ENCODE measurements around the gene TAS2R5. TPM values are rescaled to one million over a fixed set of nuclear protein-coding genes. Genes with fewer than 3 reads are reported as not detected.
"Not testable (repeated sequence)": the region's sequence is repeated elsewhere in the genome, so short reads cannot be mapped to it uniquely, and the experiment has no call there.

The TAS2R5 gene
- total RNA-seq, 6 donors from 2014 or later = 1.3 to 8.4 (median 1.9) TPM

GRCh38 chr7:141785706-141786552, 4.1 kb upstream of the TAS2R5 start:
- peak in 1 of 2 donors; percentile 32 for DNase-seq
- H3K27ac ChIP-seq = no peak overlapping the region
- H3K4me3 ChIP-seq = no peak overlapping the region
- peaks cover 0 to 3% (median 0%) of the 10 kb centered on the region in 4 donors for H3K36me3 ChIP-seq
- ATAC-seq (ENCODE audit: low FRiP score in 2 of 2) = peak in 1 of 2 donors; percentile 68
- no peaks in the 10 kb centered on the region for H3K9me3 ChIP-seq
- TF ChIP-seq CTCF (IDR thresholded peaks at IDR 0.05) = peak in 5 of 6 experiments; percentile 21 to 62 (median 59)
- TF ChIP-seq POLR2A (IDR thresholded peaks at IDR 0.05) = no peak
- no peak for TF ChIP-seq POLR2AphosphoS5 (IDR thresholded peaks at IDR 0.05)
- peaks cover 0 to 5% (median 2%) of the 10 kb centered on the region in 4 donors for H3K4me1 ChIP-seq
- WGBS, 2 donors = 64% methylated on average over 13 of the region's 13 CpGs
- H3K27me3 ChIP-seq = no peaks in the 10 kb centered on the region

- H3K4me3 ChIP-seq = no peak overlapping the region
- DNase-seq (no peak), ATAC-seq (ENCODE audit: low FRiP score in 2 of 2) (no peak)
- H3K27me3 ChIP-seq = no peaks in the 10 kb centered on the region
- 52 to 53% methylated on average over 2 of the region's 2 CpGs for WGBS, 2 donors
- H3K27ac ChIP-seq = peak overlapping the region in 1 of 4 donors; percentile 9
- no peaks in the 10 kb centered on the region for H3K9me3 ChIP-seq
- H3K36me3 ChIP-seq = peaks cover 0 to 3% (median 0%) of the 10 kb centered on the region in 4 donors
- no peak for TF ChIP-seq CTCF (IDR thresholded peaks at IDR 0.05)
- TF ChIP-seq EP300 (IDR thresholded peaks at IDR 0.05) = no peak
- TF ChIP-seq POLR2AphosphoS5 (IDR thresholded peaks at IDR 0.05) = no peak
- no peak for TF ChIP-seq POLR2A (IDR thresholded peaks at IDR 0.05)
- peaks cover 0 to 5% (median 2%) of the 10 kb centered on the region in 4 donors for H3K4me1 ChIP-seq
Observed at GRCh38 chr7:141788296-141788695, 1.7 kb upstream of the TAS2R5 start.

GRCh38 chr7:141792526-141792925, 2.5 kb downstream of the TAS2R5 start:
- H3K4me3 ChIP-seq = no peak overlapping the region
- peaks cover 0 to 5% (median 2%) of the 10 kb centered on the region in 4 donors for H3K4me1 ChIP-seq
- peaks cover 0 to 3% (median 0%) of the 10 kb centered on the region in 4 donors for H3K36me3 ChIP-seq
- no peak for TF ChIP-seq EP300 (IDR thresholded peaks at IDR 0.05)
- TF ChIP-seq CTCF (IDR thresholded peaks at IDR 0.05) = no peak
- TF ChIP-seq POLR2AphosphoS5 (IDR thresholded peaks at IDR 0.05) = no peak
- ATAC-seq (ENCODE audit: low FRiP score in 2 of 2) (no peak), DNase-seq (no peak)
- no peak overlapping the region for H3K27ac ChIP-seq
- no peaks in the 10 kb centered on the region for H3K27me3 ChIP-seq
- 88 to 90% methylated on average over 2 of the region's 2 CpGs for WGBS, 2 donors
- H3K9me3 ChIP-seq = no peaks in the 10 kb centered on the region

- H3K36me3 ChIP-seq = no peaks in the 10 kb centered on the region
- TF ChIP-seq POLR2AphosphoS5 (IDR thresholded peaks at IDR 0.05) (no peak), EP300 (IDR thresholded peaks at IDR 0.05) (no peak), POLR2A (IDR thresholded peaks at IDR 0.05) (no peak)
- H3K9me3 ChIP-seq = peaks cover 16 to 30% (median 20%) of the 10 kb centered on the region in 4 donors
- no peak overlapping the region for H3K27ac ChIP-seq
- DNase-seq = no peak
- H3K4me1 ChIP-seq = no peaks in the 10 kb centered on the region
- no peak overlapping the region for H3K4me3 ChIP-seq
- H3K27me3 ChIP-seq = no peaks in the 10 kb centered on the region
- ATAC-seq (ENCODE audit: low FRiP score in 2 of 2) = no peak
- WGBS, 2 donors = 92 to 94% methylated on average over 1 of the region's 1 CpG
Observed at GRCh38 chr7:141820067-141820466, 30.1 kb downstream of the TAS2R5 start.

- peaks cover 16 to 30% (median 20%) of the 10 kb centered on the region in 4 donors for H3K9me3 ChIP-seq
- H3K27ac ChIP-seq; H3K4me3 ChIP-seq; H3K27me3 ChIP-seq; ATAC-seq (ENCODE audit: low FRiP score in 2 of 2); DNase-seq; H3K36me3 ChIP-seq; H3K4me1 ChIP-seq: not testable (repeated sequence)
Observed at GRCh38 chr7:141822432-141822831, 32.4 kb downstream of the TAS2R5 start.

GRCh38 chr7:141837683-141838082, 47.7 kb downstream of the TAS2R5 start:
- Histone ChIP-seq H3K4me3 (no peak overlapping the region), H3K36me3 (no peaks in the 10 kb centered on the region), H3K27ac (no peak overlapping the region), H3K4me1 (no peaks in the 10 kb centered on the region), H3K27me3 (no peaks in the 10 kb centered on the region), H3K9me3 (no peaks in the 10 kb centered on the region)
- WGBS, 2 donors = 92 to 94% methylated on average over 5 of the region's 5 CpGs
- DNase-seq = no peak
- no peak for TF ChIP-seq POLR2AphosphoS5 (IDR thresholded peaks at IDR 0.05)
- no peak for TF ChIP-seq EP300 (IDR thresholded peaks at IDR 0.05)
- TF ChIP-seq CTCF (IDR thresholded peaks at IDR 0.05) = no peak
- TF ChIP-seq POLR2A (IDR thresholded peaks at IDR 0.05) = no peak
- ATAC-seq (ENCODE audit: low FRiP score in 2 of 2) = no peak

Data from upper lobe of left lung (tissue), 6 donors.